H1 (cell line): ENCODE data around the gene CLCNKB. TPM values are rescaled to one million over a fixed set of nuclear protein-coding genes. Genes with fewer than 3 reads are reported as not detected.

Source experiments
- CTCF ChIA-PET: fragments of 300-600 bp; sonication (Branson Sonifier 250); formaldehyde crosslinking; loops from one replicate; lab custom pipeline; 2021; ENCODE audit not compliant: partially characterized antibody; lab: Charles Lee
- POLR2A ChIA-PET: fragments of 300-600 bp; sonication (Branson Sonifier 250); formaldehyde crosslinking; loops from one replicate; lab custom pipeline; 2021; ENCODE audit warnings: inconsistent platforms; ENCODE audit not compliant: partially characterized antibody; lab: Charles Lee
- DNase-seq, 2 experiments: peaks; one replicate each; pipeline versions ENCODE4 v3.0.0 to v3.0.0-alpha.2; 2010 to 2022; ENCODE audit warnings: low spot score in 2 of 2, low read depth in 1 of 2, mixed read lengths in 1 of 2
- FAIRE-seq: peaks from 2 replicates; lab custom pipeline; 2011; peaks lifted over from hg19 to GRCh38; lab: Jason Lieb, UNC
- H2AFZ ChIP-seq: 2 replicates; pipeline ENCODE4 v1.8.1; 2012; ENCODE audit warnings: low read length, inconsistent platforms
- H2AK5ac ChIP-seq: 2 replicates; pipeline ENCODE4 v1.6.1; 2013; ENCODE audit warnings: low read depth, low read length
- H2BK120ac ChIP-seq: replicated peaks from 2 replicates; pipeline ENCODE3; 2013; ENCODE audit warnings: low read depth, low read length, inconsistent platforms
- H2BK12ac ChIP-seq: 2 replicates; pipeline ENCODE4 v1.6.1; 2013; ENCODE audit warnings: low read depth, low read length
- H2BK15ac ChIP-seq: 2 replicates; pipeline ENCODE4 v1.6.1; 2013; ENCODE audit warnings: low read length
- H2BK20ac ChIP-seq: 2 replicates; pipeline ENCODE4 v1.6.1; 2013; ENCODE audit warnings: low read length
- H2BK5ac ChIP-seq: 2 replicates; pipeline ENCODE4 v1.6.1; 2013; ENCODE audit warnings: low read depth, low read length
- H3K14ac ChIP-seq: 2 replicates; pipeline ENCODE4 v1.6.1; 2013; ENCODE audit warnings: inconsistent platforms; ENCODE audit not compliant: insufficient read length
- H3K18ac ChIP-seq: 2 replicates; pipeline ENCODE4 v1.6.1; 2013; ENCODE audit warnings: low read length; ENCODE audit errors: extremely low read depth
- H3K23ac ChIP-seq: 2 replicates; pipeline ENCODE4 v1.6.1; 2013; ENCODE audit warnings: inconsistent platforms; ENCODE audit not compliant: insufficient read length
- H3K23me2 ChIP-seq: 2 replicates; pipeline ENCODE4 v1.6.1; 2013; ENCODE audit warnings: low read depth, low read length
- H3K27ac ChIP-seq: 2 replicates; pipeline ENCODE4 v1.6.1; 2011; ENCODE audit warnings: low read depth, low read length, inconsistent platforms
- H3K27me3 ChIP-seq, 4 experiments: replicated peaks in 1 of 4; 1 replicate in 1 of 4; 2 replicates in 3 of 4; pipeline versions ENCODE4 v1.6.1 to v1.8.1; 2011 to 2013; ENCODE audit warnings: low read length in 3 of 4, mild to moderate bottlenecking in 3 of 4, inconsistent platforms in 2 of 4, mixed read lengths in 2 of 4, moderate library complexity in 1 of 4; ENCODE audit not compliant: control insufficient read depth in 3 of 4, insufficient read depth in 3 of 4; ENCODE audit errors: extremely low read depth in 1 of 4
- H3K36me3 ChIP-seq, 4 experiments: 2 replicates each; pipeline versions ENCODE4 v1.6.1 to v1.8.1; 2011 to 2013; ENCODE audit warnings: mild to moderate bottlenecking in 4 of 4, low read length in 3 of 4, moderate library complexity in 2 of 4, control low read depth in 1 of 4, inconsistent platforms in 1 of 4; ENCODE audit not compliant: insufficient read depth in 4 of 4, control insufficient read depth in 2 of 4
- H3K4ac ChIP-seq: replicated peaks from 2 replicates; pipeline ENCODE3; 2013; ENCODE audit warnings: low read length, low read depth, mixed read lengths, inconsistent platforms; ENCODE audit not compliant: insufficient read length
- H3K4me1 ChIP-seq, 4 experiments: replicated peaks in 1 of 4; 1 replicate in 1 of 4; 2 replicates in 3 of 4; pipeline versions ENCODE4 v1.6.1 to v1.8.1; 2011 to 2013; ENCODE audit warnings: low read length in 3 of 4, inconsistent platforms in 2 of 4, mixed read lengths in 1 of 4; ENCODE audit not compliant: insufficient read depth in 4 of 4, control insufficient read depth in 3 of 4
- H3K4me2 ChIP-seq, 2 experiments: 2 replicates each; pipeline versions ENCODE4 v1.6.1 to v1.8.1; 2011 to 2013; ENCODE audit warnings: low read depth in 2 of 2, low read length in 2 of 2, control low read depth in 1 of 2, inconsistent platforms in 1 of 2, mild to moderate bottlenecking in 1 of 2; ENCODE audit not compliant: insufficient read depth in 1 of 2
- H3K4me3 ChIP-seq, 4 experiments: fragments of 200-600, 300-600 bp in 1 of 4; sonication (generic), shearing (Covaris generic), sonication (Bioruptor Twin) in 1 of 4; 2 replicates each; pipeline versions ENCODE4 v1.5.1 to v1.8.1; 2011 to 2016; ENCODE audit warnings: low read length in 4 of 4, low read depth in 3 of 4, control low read depth in 2 of 4, inconsistent platforms in 2 of 4, mild to moderate bottlenecking in 2 of 4, mixed read lengths in 1 of 4, moderate library complexity in 1 of 4; ENCODE audit not compliant: insufficient read depth in 2 of 4; ENCODE audit errors: extremely low read depth in 1 of 4
- H3K56ac ChIP-seq: replicated peaks from 2 replicates; pipeline ENCODE3; 2013; ENCODE audit warnings: low read depth, mild to moderate bottlenecking, mixed read lengths, low read length, inconsistent platforms; ENCODE audit not compliant: insufficient read length
- H3K79me1 ChIP-seq: 2 replicates; pipeline ENCODE4 v1.6.1; 2013; ENCODE audit warnings: low read depth, low read length, control low read depth
- H3K79me2 ChIP-seq, 2 experiments: 2 replicates each; pipeline versions ENCODE4 v1.6.1 to v1.8.1; 2012 to 2013; ENCODE audit warnings: low read length in 2 of 2, mild to moderate bottlenecking in 2 of 2, inconsistent platforms in 1 of 2; ENCODE audit not compliant: insufficient read depth in 2 of 2, control insufficient read depth in 1 of 2
- H3K9ac ChIP-seq, 4 experiments: replicated peaks in 1 of 4; 1 replicate in 1 of 4; 2 replicates in 3 of 4; pipeline versions ENCODE4 v1.6.1 to v1.8.1; 2011 to 2013; ENCODE audit warnings: low read depth in 3 of 4, low read length in 3 of 4, control low read depth in 2 of 4, mild to moderate bottlenecking in 2 of 4, moderate library complexity in 2 of 4, inconsistent platforms in 1 of 4; ENCODE audit errors: extremely low read depth in 1 of 4
- H3K9me3 ChIP-seq, 2 experiments: 2 replicates each; pipeline versions ENCODE4 v1.6.1 to v1.8.1; 2012 to 2013; ENCODE audit warnings: mild to moderate bottlenecking in 2 of 2, moderate library complexity in 2 of 2, control low read depth in 1 of 2, inconsistent platforms in 1 of 2, low read depth in 1 of 2, low read length in 1 of 2, mixed read lengths in 1 of 2; ENCODE audit not compliant: insufficient read depth in 2 of 2
- H4K20me1 ChIP-seq, 2 experiments: replicated peaks in 1 of 2; 2 replicates each; pipeline versions ENCODE3 to v1.8.1; 2011 to 2013; ENCODE audit warnings: inconsistent platforms in 2 of 2, low read length in 2 of 2, mild to moderate bottlenecking in 1 of 2; ENCODE audit not compliant: insufficient read depth in 2 of 2, control insufficient read depth in 1 of 2
- H4K5ac ChIP-seq: 2 replicates; pipeline ENCODE4 v1.6.1; 2013; ENCODE audit warnings: low read length, low read depth, mixed read lengths, inconsistent platforms; ENCODE audit not compliant: insufficient read length
- H4K8ac ChIP-seq: 2 replicates; pipeline ENCODE4 v1.8.0; 2013; ENCODE audit warnings: mild to moderate bottlenecking, moderate library complexity, low read length, inconsistent platforms; ENCODE audit not compliant: insufficient read depth; ENCODE audit errors: extremely low read depth
- H4K91ac ChIP-seq: replicated peaks from 2 replicates; pipeline ENCODE3; 2013; ENCODE audit warnings: low read length, mixed read lengths, inconsistent platforms; ENCODE audit not compliant: insufficient read length
- ASH2L ChIP-seq: fragments of 200-600, 300-600 bp; sonication (generic); IDR thresholded peaks from one replicate; pipeline ENCODE4 v1.7.1; 2017; ENCODE audit warnings: low read length
- CEBPB ChIP-seq: IDR thresholded peaks from 2 replicates; pipeline ENCODE4 v1.6.1; 2012; ENCODE audit warnings: low read depth, low read length
- CREB1 ChIP-seq: IDR thresholded peaks from 2 replicates; pipeline ENCODE4 v1.6.1; 2012; ENCODE audit warnings: inconsistent platforms
- EP300 ChIP-seq, 2 experiments: IDR thresholded peaks; 1 replicate in 1 of 2; 2 replicates in 1 of 2; pipeline ENCODE4 v1.6.1; 2011 to 2012; ENCODE audit warnings: low read depth in 2 of 2, low read length in 2 of 2, mild to moderate bottlenecking in 2 of 2, borderline replicate concordance in 1 of 2, inconsistent platforms in 1 of 2, moderate library complexity in 1 of 2
- GABPA ChIP-seq: IDR thresholded peaks from 2 replicates; pipeline ENCODE4 v1.6.1; 2011; ENCODE audit warnings: mild to moderate bottlenecking, low read length, moderate library complexity, borderline replicate concordance; ENCODE audit not compliant: insufficient read depth
- HDAC6 ChIP-seq: IDR thresholded peaks from one replicate; pipeline ENCODE4 v1.7.1; 2012; ENCODE audit warnings: low read depth, mild to moderate bottlenecking, inconsistent platforms, low read length, moderate library complexity
- MAFK ChIP-seq: IDR thresholded peaks from 2 replicates; pipeline ENCODE4 v1.6.1; 2012; ENCODE audit warnings: low read depth, mild to moderate bottlenecking, improper control_type of control experiment, low read length
- RFX5 ChIP-seq: IDR thresholded peaks from 2 replicates; pipeline ENCODE4 v1.6.1; 2011; ENCODE audit warnings: low read depth, low read length, improper control_type of control experiment, borderline replicate concordance
- SP1 ChIP-seq: IDR thresholded peaks from 2 replicates; pipeline ENCODE4 v1.6.1; 2011; ENCODE audit warnings: low read depth, low read length
- TBP ChIP-seq: IDR thresholded peaks from 2 replicates; pipeline ENCODE4 v1.6.1; 2011; ENCODE audit warnings: low read depth, low read length, improper control_type of control experiment
- TCF12 ChIP-seq: IDR thresholded peaks from 2 replicates; pipeline ENCODE4 v1.6.1; 2011; ENCODE audit warnings: low read depth, mild to moderate bottlenecking, low read length
- WGBS, 2 experiments: shearing (Covaris generic) in 1 of 2; methylation state at CpG; one replicate each; pipeline versions ENCODE4 v1.1.6 to v1.1.7; 2013 to 2015; ENCODE audit warnings: low lambda C conversion rate in 2 of 2, mixed read lengths in 2 of 2, inconsistent platforms in 1 of 2, low coverage in 1 of 2, missing lambda C conversion rate in 1 of 2; ENCODE audit not compliant: insufficient replicate concordance in 2 of 2, insufficient coverage in 1 of 2, insufficient read length in 1 of 2; ENCODE audit errors: extremely low coverage in 1 of 2, missing lambda C conversion rate in 1 of 2; 5-methylcytosine and 5-hydroxymethylcytosine counted together
- polyA plus RNA-seq, 7 experiments: library from polyadenylated mRNA; depleted of rRNA in 3 of 7; stranded (reverse) in 5 of 7; unstranded in 2 of 7; fragments of >200 nt in 5 of 7; fragments of 200-250 nt in 2 of 7; gene quantifications; 1 replicate in 5 of 7; 2 replicates in 1 of 7; 4 replicates in 1 of 7; pipeline versions ENCODE4 v1.2.1 to v1.2.3, GENCODE V29; 2011 to 2013; ENCODE audit warnings: missing spikeins in 2 of 7, mixed read lengths in 2 of 7
- total RNA-seq: library from RNA; stranded (reverse); fragmentation: NEBNext Ultra II Directional; extraction: Animal tissue kit (Norgen Biotek cat#: 25700); gene quantifications from 2 replicates; pipeline ENCODE4 v1.2.1, GENCODE V29; 2021

CLCNKB gene
- total and polyA plus RNA-seq, 2 of the 8 experiments (the other 6 are each of a cell fraction or from before 2014, with no cell fraction given), result 1.2 to 3.5 TPM

GRCh38 chr1:16095447-16095846, 51.9 kb downstream of the CLCNKB start:
- Histone ChIP-seq H2BK5ac (no peak overlapping the region), H3K4ac (no peak overlapping the region), H3K23ac (no peak overlapping the region), H3K18ac (no peak overlapping the region), H2BK120ac (no peak overlapping the region), H3K27ac (no peak overlapping the region), H2BK12ac (no peak overlapping the region), H3K23me2 (peaks cover 5% of the 10 kb centered on the region; the same call in 1 of the 2 replicates), H3K14ac (no peak overlapping the region), H2AK5ac (no peak overlapping the region), H3K4me3 (no peak overlapping the region), H4K91ac (no peak overlapping the region), H4K5ac (no peak overlapping the region), H4K8ac (no peak overlapping the region), H2AFZ (no peak overlapping the region), H3K4me1 (peaks cover 0 to 4% (median 0%) of the 10 kb centered on the region in 4 experiments; a peak in 2 of 7 replicates), H3K79me1 (no peaks in the 10 kb centered on the region), H3K9ac (no peak overlapping the region), H3K27me3 (peaks cover 0 to 2% (median 0%) of the 10 kb centered on the region in 4 experiments; a peak in 1 of 7 replicates), H3K36me3 (no peaks in the 10 kb centered on the region), H3K56ac (no peak overlapping the region), H2BK20ac (no peak overlapping the region), H3K9me3 (no peaks in the 10 kb centered on the region), H2BK15ac (no peak overlapping the region), H4K20me1 (no peaks in the 10 kb centered on the region), H3K79me2 (no peaks in the 10 kb centered on the region), H3K4me2 (no peak overlapping the region)
- ChIA-PET POLR2A (no interaction called here), CTCF (interaction anchor here (0.9 to 1.2 kb wide), 2 partner anchors 14 to 24 kb away, joined by 3 read pairs; no protein-coding TSS in a partner anchor)
- no peak for DNase-seq
- TF ChIP-seq SP1, result no peak
- TF ChIP-seq CREB1, result no peak
- TF ChIP-seq CEBPB, result no peak
- no peak for TF ChIP-seq RFX5
- no peak for TF ChIP-seq ASH2L
- TF ChIP-seq MAFK, result no peak
- no peak for TF ChIP-seq GABPA
- no peak for TF ChIP-seq HDAC6
- no peak for TF ChIP-seq TBP
- TF ChIP-seq EP300 (IDR thresholded peaks at IDR 0.05; ENCODE audit: borderline replicate concordance in 1 of 2, low read depth in 2 of 2, low read length in 2 of 2), result no peak
- TF ChIP-seq TCF12, result no peak
- no peak for FAIRE-seq
- WGBS, 2 experiments, result 94% methylated on average over 9 of the region's 9 CpGs; no CpG with 5 or more reads in 1 of the 2 experiments
